ENCODE measurements around the gene NT5C1B. TPM values are rescaled to one million over a fixed set of nuclear protein-coding genes. Genes with fewer than 3 reads are reported as not detected.

Gene NT5C1B
- total RNA-seq, 2 donors from 2014 or later, result not detected

DNA sequence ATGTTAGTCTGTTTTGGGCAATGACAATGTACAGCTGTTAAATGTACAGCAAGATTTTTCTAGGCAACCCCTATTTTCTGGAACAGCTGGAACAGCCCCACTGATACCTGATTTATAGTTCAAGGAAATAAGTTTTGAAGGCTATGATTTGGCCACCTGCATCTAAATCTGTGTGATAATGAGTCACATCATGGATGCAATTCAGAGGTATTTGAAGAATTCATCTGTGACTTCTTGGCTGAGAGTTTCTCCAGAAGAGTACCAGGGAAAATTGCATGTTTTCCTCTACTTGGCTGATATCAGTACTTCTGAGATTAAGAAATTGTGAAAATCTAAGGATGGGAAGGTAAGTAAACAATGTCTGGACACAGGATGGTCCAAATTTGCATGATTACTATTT lies 40.7 kb upstream of the NT5C1B start:
- no peaks in the 10 kb centered on the region for H3K36me3 ChIP-seq (replicated peaks in 1 of 2; ENCODE audit: insufficient read depth in 1 of 2, low read depth in 2 of 2)
- no peaks in the 10 kb centered on the region for H3K27me3 ChIP-seq
- H3K27ac ChIP-seq, result no peak overlapping the region
- no peaks in the 10 kb centered on the region for H3K4me1 ChIP-seq
- TF ChIP-seq CTCF (IDR thresholded peaks at IDR 0.05), result no peak
- no peak for TF ChIP-seq POLR2A (IDR thresholded peaks at IDR 0.05)
- ATAC-seq (no peak), DNase-seq (no peak)
- no peak overlapping the region for H3K4me3 ChIP-seq
- intact Hi-C loops (cut with DNase I), result no loop called here
- peaks cover 0 to 9% (median 0%) of the 10 kb centered on the region in 3 donors for H3K9me3 ChIP-seq

- Histone ChIP-seq H3K4me1 (peaks cover 5% of the 10 kb centered on the region), H3K27ac (no peak overlapping the region), H3K4me3 (no peak overlapping the region), H3K27me3 (no peaks in the 10 kb centered on the region), H3K36me3 (replicated peaks in 1 of 2; ENCODE audit: insufficient read depth in 1 of 2, low read depth in 2 of 2) (no peaks in the 10 kb centered on the region), H3K9me3 (peaks cover 0 to under 1% (median 0%) of the 10 kb centered on the region in 3 donors)
- DNase-seq, result no peak
- intact Hi-C loops (cut with DNase I), result no loop called here
- 94 to 97% methylated on average over 2 of the region's 2 CpGs for WGBS, 2 donors
- no peak for TF ChIP-seq POLR2A (IDR thresholded peaks at IDR 0.05)
- TF ChIP-seq CTCF (IDR thresholded peaks at IDR 0.05), result no peak
- ATAC-seq, result no peak
Measured at GRCh38 chr2:18626958-18627650, 37.7 kb upstream of the NT5C1B start.

DNA sequence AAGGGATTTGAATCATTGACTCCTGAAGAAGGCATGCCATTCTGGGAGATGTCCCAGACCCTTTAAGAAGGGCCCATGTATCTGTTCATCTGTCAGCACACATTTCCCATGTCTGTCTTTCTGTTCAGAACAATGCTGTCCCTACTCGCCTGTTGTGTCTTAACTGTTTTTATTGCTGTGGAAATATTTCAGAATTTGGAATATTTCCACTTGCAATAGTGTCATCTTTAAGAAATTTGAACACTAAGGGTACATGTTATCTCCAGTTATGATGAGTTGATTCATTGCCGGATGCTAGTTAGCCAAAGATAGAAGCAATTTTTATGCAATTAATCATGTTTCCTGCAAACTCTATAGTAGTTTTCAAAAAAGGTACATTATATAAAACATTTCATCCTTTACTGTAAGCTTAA lies 36.9 kb upstream of the NT5C1B start:
- Histone ChIP-seq H3K4me1 (peaks cover 7% of the 10 kb centered on the region), H3K4me3 (no peak overlapping the region), H3K9me3 (no peaks in the 10 kb centered on the region), H3K27me3 (no peaks in the 10 kb centered on the region), H3K36me3 (replicated peaks in 1 of 2; ENCODE audit: insufficient read depth in 1 of 2, low read depth in 2 of 2) (no peaks in the 10 kb centered on the region), H3K27ac (no peak overlapping the region)
- intact Hi-C loops (cut with DNase I), result no loop called here
- DNase-seq (no peak), ATAC-seq (no peak)
- no peak for TF ChIP-seq POLR2A (IDR thresholded peaks at IDR 0.05)
- no peak for TF ChIP-seq CTCF (IDR thresholded peaks at IDR 0.05)
- 78 to 81% methylated on average over 2 of the region's 2 CpGs for WGBS, 2 donors

GRCh38 chr2:18625563-18625962 lies 36.2 kb upstream of the NT5C1B start:
- DNase-seq (no peak), ATAC-seq (no peak)
- H3K27ac ChIP-seq, result no peak overlapping the region
- H3K4me3 ChIP-seq, result no peak overlapping the region
- no peaks in the 10 kb centered on the region for H3K36me3 ChIP-seq (replicated peaks in 1 of 2; ENCODE audit: insufficient read depth in 1 of 2, low read depth in 2 of 2)
- TF ChIP-seq POLR2A (IDR thresholded peaks at IDR 0.05) (no peak), CTCF (IDR thresholded peaks at IDR 0.05) (no peak)
- intact Hi-C loops (cut with DNase I), result no loop called here
- peaks cover 12% of the 10 kb centered on the region for H3K4me1 ChIP-seq
- H3K27me3 ChIP-seq, result no peaks in the 10 kb centered on the region
- no peaks in the 10 kb centered on the region for H3K9me3 ChIP-seq
- 85 to 87% methylated on average over 3 of the region's 3 CpGs for WGBS, 2 donors

DNA sequence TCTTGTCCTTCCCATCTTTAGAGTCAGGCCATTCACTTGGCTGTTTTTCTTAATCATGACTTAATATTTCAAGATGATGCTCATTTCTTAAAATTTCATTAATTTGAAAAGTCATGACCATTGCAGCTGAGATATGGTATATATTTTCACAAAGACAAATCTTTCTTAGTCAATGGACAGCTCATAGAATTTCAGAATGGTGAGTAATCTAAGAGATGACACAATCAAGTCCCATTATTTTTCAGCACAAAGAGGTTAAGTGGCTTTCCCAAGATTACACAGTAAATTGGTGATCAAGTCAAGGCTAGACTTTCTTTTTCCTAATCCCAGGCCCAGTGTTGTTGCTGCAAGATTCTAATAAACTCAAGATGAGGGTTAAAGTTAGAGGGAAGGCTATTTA lies 34.4 kb upstream of the NT5C1B start:
- H3K4me3 ChIP-seq, result no peak overlapping the region
- no peaks in the 10 kb centered on the region for H3K9me3 ChIP-seq
- no peaks in the 10 kb centered on the region for H3K36me3 ChIP-seq (replicated peaks in 1 of 2; ENCODE audit: insufficient read depth in 1 of 2, low read depth in 2 of 2)
- H3K27ac ChIP-seq, result no peak overlapping the region
- no peak for ATAC-seq
- no peaks in the 10 kb centered on the region for H3K27me3 ChIP-seq
- TF ChIP-seq CTCF (IDR thresholded peaks at IDR 0.05), result no peak
- TF ChIP-seq POLR2A (IDR thresholded peaks at IDR 0.05), result no peak
- DNase-seq, result no peak
- intact Hi-C loops (cut with DNase I), result no loop called here
- H3K4me1 ChIP-seq, result peaks cover 27% of the 10 kb centered on the region

All from body of pancreas (tissue), 4 donors.